Common myeloid progenitor, CD34-positive (primary cell): Measurements from ENCODE around the gene PPIL1.
"Not testable (repeated sequence)": the region's sequence is repeated elsewhere in the genome, so short reads cannot be mapped to it uniquely, and the experiment has no call there.

Source experiments
- CTCF ChIA-PET: fragments of 350-600 bp; sonication (Branson Sonifier 250); formaldehyde crosslinking; loops from one replicate; lab custom pipeline; 2021; ENCODE audit warnings: antibody characterized with exemption; lab: Charles Lee
- POLR2A ChIA-PET: fragments of 350-600 bp; sonication (Branson Sonifier 250); formaldehyde crosslinking; loops from one replicate; lab custom pipeline; 2021; ENCODE audit warnings: antibody characterized with exemption; lab: Charles Lee
- DNase-seq, 3 donors: peaks; one replicate each; pipeline versions ENCODE4 v3.0.0 to v3.0.0-alpha.2; 2013
- H3K27ac ChIP-seq, 2 experiments: 1 replicate in 1 of 2; 2 replicates in 1 of 2; pipeline ENCODE4 v1.7.0; 2013; ENCODE audit warnings: inconsistent platforms in 2 of 2, low read length in 2 of 2, mild to moderate bottlenecking in 2 of 2, low read depth in 1 of 2, moderate library complexity in 1 of 2; ENCODE audit not compliant: severe bottlenecking in 2 of 2, insufficient read depth in 1 of 2, poor library complexity in 1 of 2
- H3K27me3 ChIP-seq, 5 experiments: replicated peaks in 2 of 5; 1 replicate in 3 of 5; 2 replicates in 2 of 5; pipeline versions ENCODE4 v1.6.1 to v1.7.0; 2013; ENCODE audit warnings: low read length in 4 of 5, mild to moderate bottlenecking in 2 of 5, moderate library complexity in 2 of 5, inconsistent platforms in 1 of 5; ENCODE audit not compliant: insufficient read depth in 5 of 5, control insufficient read depth in 4 of 5
- H3K36me3 ChIP-seq, 4 experiments: 1 replicate in 2 of 4; 2 replicates in 2 of 4; pipeline versions ENCODE4 v1.6.1 to v1.7.0; 2013; ENCODE audit warnings: low read length in 3 of 4, control low read depth in 1 of 4, mild to moderate bottlenecking in 1 of 4; ENCODE audit not compliant: control insufficient read depth in 4 of 4, insufficient read depth in 4 of 4
- H3K4me1 ChIP-seq, 4 experiments: 1 replicate in 3 of 4; 2 replicates in 1 of 4; pipeline versions ENCODE4 v1.6.1 to v1.7.1; 2013; ENCODE audit warnings: low read length in 3 of 4, mild to moderate bottlenecking in 3 of 4, control low read depth in 1 of 4, inconsistent platforms in 1 of 4, moderate library complexity in 1 of 4; ENCODE audit not compliant: control insufficient read depth in 4 of 4, insufficient read depth in 4 of 4; ENCODE audit errors: control extremely low read depth in 1 of 4
- H3K4me3 ChIP-seq, 7 experiments: 1 replicate in 4 of 7; 2 replicates in 3 of 7; pipeline versions ENCODE4 v1.5.1 to v1.7.0; 2013; ENCODE audit warnings: mild to moderate bottlenecking in 7 of 7, low read length in 6 of 7, moderate library complexity in 6 of 7, inconsistent platforms in 2 of 7, low read depth in 2 of 7, control low read depth in 1 of 7; ENCODE audit not compliant: insufficient read depth in 4 of 7, control insufficient read depth in 1 of 7; ENCODE audit errors: extremely low read depth in 1 of 7
- H3K9me3 ChIP-seq, 5 experiments: 1 replicate in 4 of 5; 2 replicates in 1 of 5; pipeline versions ENCODE4 v1.6.1 to v1.7.1; 2013; ENCODE audit warnings: low read length in 4 of 5, mild to moderate bottlenecking in 2 of 5, inconsistent platforms in 1 of 5, low read depth in 1 of 5, moderate library complexity in 1 of 5; ENCODE audit not compliant: control insufficient read depth in 4 of 5, insufficient read depth in 2 of 5; ENCODE audit errors: control extremely low read depth in 1 of 5
- WGBS: methylation state at CpG from one replicate; pipeline ENCODE4 v1.1.5; 2013; ENCODE audit not compliant: insufficient coverage; 5-methylcytosine and 5-hydroxymethylcytosine counted together

PPIL1 gene

DNA sequence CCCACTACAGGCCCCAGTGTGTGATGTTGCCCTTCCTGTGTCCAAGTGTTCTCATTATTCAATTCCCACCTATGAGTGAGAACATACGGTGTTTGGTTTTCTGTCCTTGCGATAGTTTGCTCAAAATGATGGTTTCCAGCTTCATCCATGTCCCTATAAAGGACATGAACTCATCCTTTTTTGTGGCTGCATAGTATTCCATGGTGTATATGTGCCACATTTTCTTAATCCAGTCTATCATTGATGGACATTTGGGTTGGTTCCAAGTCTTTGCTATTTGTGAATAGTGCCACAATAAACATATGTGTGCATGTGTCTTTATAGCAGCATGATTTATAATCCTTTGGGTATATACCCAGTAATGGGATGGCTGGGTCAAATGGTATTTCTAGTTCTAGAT is 16.6 kb upstream of the PPIL1 start:
- H3K9me3 ChIP-seq, H3K27ac ChIP-seq, DNase-seq, CTCF ChIA-PET, H3K4me3 ChIP-seq, POLR2A ChIA-PET, H3K27me3 ChIP-seq: not testable (repeated sequence)
- WGBS, result no CpG with 5 or more reads among the region's 2 CpGs
- H3K36me3 ChIP-seq, result peaks cover 3 to 17% (median 6%) of the 10 kb centered on the region in 4 experiments
- H3K4me1 ChIP-seq, result peaks cover 0 to 10% (median 8%) of the 10 kb centered on the region in 4 experiments

DNA sequence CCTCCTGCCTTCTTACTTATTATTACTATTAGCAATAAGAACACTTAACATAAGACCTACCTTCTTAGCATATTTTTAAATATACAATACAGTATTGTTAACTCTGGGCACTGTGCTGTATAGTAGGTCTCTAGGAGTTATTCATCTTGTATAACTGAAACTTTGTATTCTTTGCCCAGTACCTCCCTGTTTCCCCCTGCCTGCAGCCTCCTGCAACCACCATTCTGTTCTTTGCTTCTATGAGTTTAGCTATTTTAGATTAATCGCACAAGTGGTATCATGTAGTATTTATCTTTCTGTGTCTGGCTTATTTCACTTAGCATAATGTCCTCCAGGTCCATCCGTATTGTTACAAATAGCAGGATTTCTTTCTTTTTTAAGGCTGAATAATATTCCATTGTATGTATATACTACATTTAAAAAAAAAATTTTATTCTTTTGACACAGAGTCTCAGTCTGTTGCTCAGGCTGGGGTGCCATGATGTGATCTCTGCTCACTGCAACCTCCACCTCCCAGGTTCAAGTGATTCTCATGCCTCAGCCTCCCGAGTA is 15.6 kb upstream of the PPIL1 start:
- H3K4me3 ChIP-seq, result no peak overlapping the region
- H3K9me3 ChIP-seq, result no peaks in the 10 kb centered on the region
- peaks cover 3 to 13% (median 11%) of the 10 kb centered on the region in 4 experiments for H3K4me1 ChIP-seq
- CTCF ChIA-PET, result interaction anchor here (0.9 to 2.8 kb wide), 7 partner anchors 8 to 131 kb away, joined by 3 to 7 read pairs (median 5); no protein-coding TSS in a partner anchor
- H3K36me3 ChIP-seq, result peaks cover 3 to 14% (median 6%) of the 10 kb centered on the region in 4 experiments
- POLR2A ChIA-PET, result interaction anchor here (0.6 kb wide), 1 partner anchor 233 kb away, joined by 3 read pairs; no protein-coding TSS in a partner anchor
- no CpG with 5 or more reads among the region's 3 CpGs for WGBS
- no peak overlapping the region for H3K27ac ChIP-seq
- no peaks in the 10 kb centered on the region for H3K27me3 ChIP-seq
- no peak for DNase-seq

DNA sequence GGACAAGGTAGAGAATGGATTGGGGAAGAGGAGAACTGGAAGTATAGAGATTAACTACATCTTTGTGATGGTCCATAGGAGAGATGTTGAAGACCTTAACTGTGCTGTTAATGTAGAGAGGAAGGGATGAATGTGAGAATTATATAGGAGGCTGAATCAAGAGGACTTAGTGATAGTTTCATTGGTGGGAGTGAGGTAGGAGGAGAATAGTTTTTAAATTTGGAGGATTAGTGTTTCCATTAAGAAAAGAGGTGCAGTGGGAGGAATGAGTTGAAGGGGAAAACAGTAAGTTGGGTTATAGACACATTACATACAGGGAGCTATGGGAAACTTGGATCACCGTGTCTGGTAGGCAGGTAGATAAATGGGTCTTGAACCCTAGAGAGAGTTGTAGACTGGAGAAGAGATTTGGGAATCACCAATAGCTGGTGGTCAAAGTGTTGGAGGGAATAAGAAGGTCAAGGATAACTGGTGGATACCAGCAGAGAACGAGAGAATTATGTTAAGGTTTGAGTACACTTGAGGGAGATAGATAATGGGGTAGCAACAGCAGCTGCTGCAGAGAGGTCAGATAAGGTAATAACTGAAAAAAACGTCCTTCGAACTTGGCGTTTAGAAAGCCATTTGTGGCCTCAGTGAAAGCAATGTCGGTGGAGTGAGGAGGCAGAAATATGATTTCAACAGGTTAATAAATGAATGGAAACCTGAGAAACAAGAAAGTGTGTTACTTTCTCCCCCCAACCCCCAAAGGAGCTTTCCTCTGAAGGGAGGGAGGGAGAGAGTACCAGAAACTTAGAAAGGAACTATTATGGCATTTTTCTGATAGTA is 14.3 kb upstream of the PPIL1 start:
- WGBS, result 87% methylated on average over 2 of the region's 6 CpGs
- ChIA-PET POLR2A (no interaction called here), CTCF (interaction anchor here (0.8 to 2.8 kb wide), 12 partner anchors 10 to 132 kb away, joined by 3 to 7 read pairs (median 4); no protein-coding TSS in a partner anchor)
- Histone ChIP-seq H3K4me3 (no peak overlapping the region), H3K27ac (peak overlapping the region in 1 of 2 experiments; percentile 69), H3K27me3 (no peaks in the 10 kb centered on the region), H3K9me3 (no peaks in the 10 kb centered on the region), H3K36me3 (peaks cover 0 to 4% (median 2%) of the 10 kb centered on the region in 4 experiments), H3K4me1 (peaks cover 4 to 15% (median 11%) of the 10 kb centered on the region in 4 experiments)
- DNase-seq, result peak in 1 of 3 donors; percentile 47

DNA sequence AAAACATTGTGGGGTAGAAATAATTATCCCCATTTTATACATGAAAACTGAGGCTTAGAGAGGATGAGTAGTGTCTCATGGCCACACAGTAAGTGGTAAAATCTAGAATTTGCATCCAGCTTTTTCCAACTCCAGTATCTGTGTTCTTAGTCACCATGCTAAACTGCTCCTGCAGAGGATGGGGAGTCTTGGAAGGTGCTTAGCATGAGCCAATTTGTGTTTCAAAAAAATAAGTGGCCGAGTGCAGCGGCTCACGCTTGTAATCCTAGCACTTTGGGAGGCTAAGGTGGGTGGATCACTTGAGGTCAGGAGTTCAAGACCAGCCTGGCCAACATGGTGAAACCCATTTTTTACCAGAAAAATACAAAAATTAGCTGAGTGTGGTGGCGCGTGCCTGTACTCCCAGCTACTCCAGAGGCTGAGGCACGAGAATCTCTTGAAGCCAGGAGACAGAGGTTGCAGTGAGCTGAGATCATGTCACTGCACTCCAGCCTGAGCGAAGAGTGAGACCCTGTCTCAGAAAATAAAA is 13.6 kb upstream of the PPIL1 start:
- CTCF ChIA-PET, result interaction anchor here (1.0 to 2.8 kb wide), 5 partner anchors 10 to 130 kb away, joined by 3 to 7 read pairs (median 5); no protein-coding TSS in a partner anchor
- 89% methylated on average over 6 of the region's 7 CpGs for whole genome bisulfite sequencing
- H3K4me1 ChIP-seq, result peaks cover 4 to 15% (median 11%) of the 10 kb centered on the region in 4 experiments
- H3K27me3 ChIP-seq, result no peaks in the 10 kb centered on the region
- no peak for DNase-seq
- H3K27ac ChIP-seq, result peak overlapping the region in 1 of 2 experiments; percentile 69
- no peak overlapping the region for H3K4me3 ChIP-seq
- H3K36me3 ChIP-seq, result peaks cover 0 to 4% (median 1%) of the 10 kb centered on the region in 4 experiments
- H3K9me3 ChIP-seq, result no peaks in the 10 kb centered on the region
- POLR2A ChIA-PET, result no interaction called here

DNA sequence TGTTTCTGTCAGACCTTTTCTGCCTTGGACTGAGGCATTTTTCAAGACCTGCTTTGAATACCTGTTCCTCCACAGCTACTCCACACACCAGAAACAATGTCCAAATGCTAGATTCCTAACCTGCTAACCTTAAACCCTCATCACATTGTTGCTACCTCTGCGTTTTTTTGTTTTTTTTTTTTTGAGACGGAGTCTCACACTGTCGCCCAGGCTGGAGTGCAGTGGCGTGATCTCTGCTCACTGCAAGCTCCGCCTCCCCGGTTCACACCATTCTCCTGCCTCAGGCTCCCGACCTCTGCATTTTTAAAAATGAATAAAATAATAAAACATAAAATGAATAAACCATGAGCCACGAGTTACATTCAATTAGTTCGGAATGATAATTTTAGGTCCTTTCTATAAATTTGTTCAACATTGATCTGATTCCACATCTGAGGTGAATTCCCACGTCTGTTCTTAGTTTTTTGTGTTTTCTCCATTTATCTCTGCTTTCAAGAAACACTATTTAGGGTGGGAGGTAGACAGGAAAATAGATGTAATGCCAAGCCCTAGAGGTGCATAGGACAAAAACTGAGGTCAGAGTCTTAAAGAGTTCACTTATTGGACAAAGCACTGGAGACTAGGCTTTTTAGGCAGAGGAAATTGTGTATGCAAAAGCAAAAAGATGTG is 12.5 kb upstream of the PPIL1 start:
- Histone ChIP-seq H3K9me3 (no peaks in the 10 kb centered on the region), H3K4me1 (peaks cover 4 to 15% (median 11%) of the 10 kb centered on the region in 4 experiments), H3K36me3 (peaks cover 0 to 2% (median 0%) of the 10 kb centered on the region in 4 experiments), H3K4me3 (peak overlapping the region in 2 of 7 experiments; percentile 95), H3K27ac (peak overlapping the region in 1 of 2 experiments; percentile 82), H3K27me3 (no peaks in the 10 kb centered on the region)
- no peak for DNase-seq
- CTCF ChIA-PET, result interaction anchor here (1.3 kb wide), 1 partner anchor 16 kb away, joined by 3 read pairs; no protein-coding TSS in a partner anchor
- POLR2A ChIA-PET, result no interaction called here
- 90% methylated on average over 3 of the region's 10 CpGs for WGBS

DNA sequence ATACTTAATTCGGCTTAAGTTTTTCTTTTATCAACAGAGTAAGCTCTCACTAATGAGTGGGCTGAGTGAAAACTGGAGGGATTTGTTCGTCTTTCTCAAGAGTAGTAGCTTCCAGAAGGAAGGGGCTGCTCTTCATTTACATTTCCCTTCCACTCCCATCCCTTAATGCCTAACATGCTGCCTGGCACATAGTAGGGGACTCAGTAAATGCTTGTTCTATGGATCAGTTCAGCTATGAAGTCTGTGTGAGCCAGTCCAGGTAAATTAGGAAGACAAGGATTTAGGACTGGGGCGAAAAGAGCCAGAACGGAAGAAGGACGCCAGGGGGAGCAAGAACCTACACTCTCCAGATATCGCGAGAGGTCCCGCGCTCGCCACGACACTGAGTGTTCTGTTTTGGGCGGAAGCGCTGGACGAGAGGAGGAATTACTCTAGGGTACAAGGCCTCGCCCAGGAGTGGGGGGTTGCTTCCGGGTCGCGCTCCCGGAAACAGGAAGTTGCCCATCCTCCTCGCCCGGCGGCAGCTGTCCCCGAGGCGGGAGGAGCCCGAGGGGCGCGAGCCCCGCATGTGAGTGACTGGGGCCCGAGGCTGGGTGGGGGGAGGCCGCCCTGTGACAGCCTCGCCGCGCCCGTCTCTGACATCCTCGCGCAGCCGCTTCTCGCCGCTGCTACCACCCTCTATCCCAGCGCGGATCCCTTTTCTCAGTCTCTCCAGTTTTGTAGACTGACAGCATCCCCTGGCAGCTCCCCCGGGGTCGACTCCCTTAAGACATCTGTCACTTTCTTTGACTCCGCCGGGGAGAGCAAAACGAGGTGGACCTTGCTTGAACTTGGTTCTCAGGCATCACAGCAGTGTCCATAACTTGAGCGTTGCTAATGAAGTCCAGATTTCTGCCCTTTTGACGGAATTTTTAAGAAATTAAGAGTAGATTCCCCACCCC is 11.1 kb upstream of the PPIL1 start, which contains the start of gene C6orf89:
TSS of gene C6orf89 (plus strand) at position 492 of the 941 bp plus-strand sequence. CDS start 13,493 bp downstream, outside the sequence.
- DNase-seq, result peak; percentile 97 to 98 (median 98)
- POLR2A ChIA-PET, result interaction anchor here (0.6 to 1.8 kb wide), 4 partner anchors 11 to 256 kb away, joined by 3 to 7 read pairs (median 5); partner anchors contain the start of genes MTCH1 and PPIL1
- Histone ChIP-seq H3K4me1 (peaks cover 4 to 15% (median 11%) of the 10 kb centered on the region in 4 experiments), H3K36me3 (peaks cover 0 to 2% (median 0%) of the 10 kb centered on the region in 4 experiments), H3K27me3 (no peaks in the 10 kb centered on the region), H3K27ac (peak within 1 kb of the TSS; percentile 46 to 82), H3K9me3 (no peaks in the 10 kb centered on the region), H3K4me3 (peak within 1 kb of the TSS; percentile 76 to 95 (median 87))
- CTCF ChIA-PET, result interaction anchor here (0.6 to 3.8 kb wide), 22 partner anchors 12 to 335 kb away, joined by 3 to 49 read pairs (median 4); partner anchors contain the start of genes MTCH1 and PPIL1
- 0% methylated on average over 28 of the region's 48 CpGs for WGBS
